DND-41 (cell line): Measurements from ENCODE around the gene NAV3.

Source experiments
- ATAC-seq: fragments of 200-7000 bp; cut with Tn5 transposase; 3 replicates; pipeline ENCODE4 v1.9.1; 2021; ENCODE audit warnings: low read depth; ENCODE audit not compliant: insufficient read depth
- DNase-seq: peaks from one replicate; pipeline ENCODE4 v3.0.0-alpha.2; 2020
- H2AFZ ChIP-seq: 2 replicates; pipeline ENCODE4 v1.6.0; 2012; ENCODE audit warnings: low read depth, low read length
- H3K27ac ChIP-seq: 2 replicates; pipeline ENCODE4 v1.5.1; 2012; ENCODE audit warnings: low read length, inconsistent platforms
- H3K27me3 ChIP-seq: fragments of 200-600 bp; sonication (generic); 2 replicates; pipeline ENCODE4 v1.6.0; 2012; ENCODE audit warnings: low read length, mild to moderate bottlenecking, inconsistent platforms; ENCODE audit not compliant: insufficient read depth, poor library complexity
- H3K36me3 ChIP-seq: 2 replicates; pipeline ENCODE4 v1.5.1; 2012; ENCODE audit warnings: low read length, inconsistent platforms; ENCODE audit not compliant: insufficient read depth
- H3K4me1 ChIP-seq: 2 replicates; pipeline ENCODE4 v1.5.1; 2012; ENCODE audit warnings: mild to moderate bottlenecking, low read length; ENCODE audit not compliant: insufficient read depth
- H3K4me2 ChIP-seq: 2 replicates; pipeline ENCODE4 v1.6.0; 2012; ENCODE audit warnings: mild to moderate bottlenecking, moderate library complexity, low read length, inconsistent platforms; ENCODE audit not compliant: insufficient read depth
- H3K4me3 ChIP-seq, 2 experiments: fragments of 200-600 bp in 1 of 2; shearing (Covaris generic) in 1 of 2; 2 replicates each; pipeline ENCODE4 v1.5.1; 2012 to 2016; ENCODE audit warnings: inconsistent platforms in 2 of 2, low read length in 2 of 2, mild to moderate bottlenecking in 2 of 2, low read depth in 1 of 2, moderate library complexity in 1 of 2
- H3K79me2 ChIP-seq: 2 replicates; pipeline ENCODE4 v1.6.0; 2012; ENCODE audit warnings: low read length, inconsistent platforms; ENCODE audit not compliant: insufficient read depth
- H3K9ac ChIP-seq: 2 replicates; pipeline ENCODE4 v1.6.0; 2012; ENCODE audit warnings: low read depth, mild to moderate bottlenecking, inconsistent platforms, low read length, moderate library complexity
- H3K9me3 ChIP-seq: 2 replicates; pipeline ENCODE4 v1.5.1; 2012; ENCODE audit warnings: low read length, moderate library complexity, mild to moderate bottlenecking, inconsistent platforms; ENCODE audit not compliant: insufficient read depth, severe bottlenecking
- H4K20me1 ChIP-seq: 2 replicates; pipeline ENCODE4 v1.6.0; 2012; ENCODE audit warnings: low read length; ENCODE audit not compliant: insufficient read depth
- CTCF ChIP-seq: IDR thresholded peaks from 2 replicates; pipeline ENCODE4 v1.5.1; 2012; ENCODE audit warnings: borderline replicate concordance, low read length, moderate library complexity, mild to moderate bottlenecking; ENCODE audit not compliant: poor library complexity, severe bottlenecking; ENCODE audit errors: extremely low read depth
- EZH2 ChIP-seq: IDR thresholded peaks from 3 replicates; pipeline ENCODE4 v1.6.1; 2012; ENCODE audit warnings: borderline replicate concordance, low read depth, mild to moderate bottlenecking, moderate library complexity, low read length, inconsistent platforms; ENCODE audit not compliant: severe bottlenecking

NAV3 gene

GRCh38 chr12:77925536-77926108, 94.9 kb downstream of the NAV3 start:
- no peaks in the 10 kb centered on the region for H3K4me1 ChIP-seq
- H3K9ac ChIP-seq: no peak overlapping the region
- no peak overlapping the region for H3K4me3 ChIP-seq
- no peaks in the 10 kb centered on the region for H3K27me3 ChIP-seq
- ATAC-seq (peak; percentile 80), DNase-seq (peak; percentile 34)
- no peaks in the 10 kb centered on the region for H3K9me3 ChIP-seq
- no peaks in the 10 kb centered on the region for H4K20me1 ChIP-seq
- no peaks in the 10 kb centered on the region for H3K79me2 ChIP-seq
- H2AFZ ChIP-seq: no peak overlapping the region
- H3K36me3 ChIP-seq: no peaks in the 10 kb centered on the region
- no peak for TF ChIP-seq EZH2
- peak; percentile 76 for TF ChIP-seq CTCF
- no peak overlapping the region for H3K27ac ChIP-seq
- no peak overlapping the region for H3K4me2 ChIP-seq

GRCh38 chr12:77928078-77928477, 97.4 kb downstream of the NAV3 start:
- H3K4me1 ChIP-seq: no peaks in the 10 kb centered on the region
- DNase-seq (no peak), ATAC-seq (no peak)
- H3K9me3 ChIP-seq: no peaks in the 10 kb centered on the region
- H3K79me2 ChIP-seq: no peaks in the 10 kb centered on the region
- no peaks in the 10 kb centered on the region for H4K20me1 ChIP-seq
- no peak overlapping the region for H3K4me3 ChIP-seq
- TF ChIP-seq EZH2 (no peak), CTCF (no peak)
- no peaks in the 10 kb centered on the region for H3K36me3 ChIP-seq
- no peak overlapping the region for H2AFZ ChIP-seq
- H3K27me3 ChIP-seq: no peaks in the 10 kb centered on the region
- H3K4me2 ChIP-seq: no peak overlapping the region
- H3K27ac ChIP-seq: no peak overlapping the region
- H3K9ac ChIP-seq: no peak overlapping the region

GRCh38 chr12:77932216-77932615, 101.5 kb downstream of the NAV3 start:
- no peak for ATAC-seq
- Histone ChIP-seq H3K79me2 (no peaks in the 10 kb centered on the region), H2AFZ (no peak overlapping the region), H3K4me3 (no peak overlapping the region), H3K27me3 (no peaks in the 10 kb centered on the region), H3K4me2 (no peak overlapping the region), H4K20me1 (no peaks in the 10 kb centered on the region), H3K9me3 (no peaks in the 10 kb centered on the region), H3K27ac (no peak overlapping the region), H3K4me1 (no peaks in the 10 kb centered on the region), H3K9ac (no peak overlapping the region), H3K36me3 (no peaks in the 10 kb centered on the region)
- TF ChIP-seq CTCF (peak; percentile 27), EZH2 (no peak)
- DNase-seq: no peak

- H2AFZ ChIP-seq: no peak overlapping the region
- no peaks in the 10 kb centered on the region for H3K79me2 ChIP-seq
- no peaks in the 10 kb centered on the region for H3K27me3 ChIP-seq
- H3K27ac ChIP-seq: no peak overlapping the region
- H3K4me1 ChIP-seq: no peaks in the 10 kb centered on the region
- no peak overlapping the region for H3K9ac ChIP-seq
- H4K20me1 ChIP-seq: no peaks in the 10 kb centered on the region
- no peak overlapping the region for H3K4me3 ChIP-seq
- TF ChIP-seq CTCF: no peak
- no peak for TF ChIP-seq EZH2
- no peak for DNase-seq
- no peak overlapping the region for H3K4me2 ChIP-seq
- no peaks in the 10 kb centered on the region for H3K9me3 ChIP-seq
- H3K36me3 ChIP-seq: no peaks in the 10 kb centered on the region
- no peak for ATAC-seq
Measured at GRCh38 chr12:77938301-77938700, 107.6 kb downstream of the NAV3 start.
